GM12878 (cell line): Measurements from ENCODE around the gene GMIP. TPM values are rescaled to one million over a fixed set of nuclear protein-coding genes. Genes with fewer than 3 reads are reported as not detected.

Experiments
- ATAC-seq: fragments of 200-7000 bp; cut with Tn5 transposase; 3 replicates; pipeline ENCODE4 v1.9.1; 2020; ENCODE audit warnings: mild to moderate bottlenecking, moderate library complexity
- BruUV-seq: library from RNA; stranded (reverse); fragments of 400-500 nt; replicated peaks from 2 replicates; lab custom pipeline; 2021; lab: Mats Ljungman, UMichigan
- CTCF ChIA-PET: fragments of 300-600 bp; sonication (Branson Sonifier 250); formaldehyde crosslinking; extraction: SDS; loops from one replicate; lab custom pipeline; 2021; ENCODE audit warnings: inconsistent platforms; lab: Yijun Ruan, JAX
- POLR2A ChIA-PET: fragments of 350-600 bp; formaldehyde crosslinking; extraction: SDS; loops from one replicate; lab custom pipeline; 2021; ENCODE audit warnings: inconsistent platforms; lab: Charles Lee
- RAD21 ChIA-PET: fragments of 300-600 bp; sonication (Branson Sonifier 250); formaldehyde crosslinking; loops from one replicate; lab custom pipeline; 2023; ENCODE audit warnings: antibody characterized with exemption; ENCODE audit not compliant: unreplicated experiment; lab: Charles Lee
- SMC1A ChIA-PET: fragments of 300-600 bp; sonication (Branson Sonifier 250); formaldehyde crosslinking; loops from one replicate; lab custom pipeline; 2023; ENCODE audit not compliant: unreplicated experiment, uncharacterized antibody; lab: Charles Lee
- DNase-seq: peaks from one replicate; pipeline ENCODE4 v3.0.0-alpha.2; 2011; ENCODE audit warnings: low read depth, low spot score
- FAIRE-seq: peaks from 3 replicates; lab custom pipeline; 2011; peaks lifted over from hg19 to GRCh38; lab: Jason Lieb, UNC
- H2AFZ ChIP-seq: 2 replicates; pipeline ENCODE4 v1.6.0; 2011; ENCODE audit warnings: low read depth, low read length, control low read depth; ENCODE audit not compliant: control insufficient read depth
- H3K27ac ChIP-seq: 2 replicates; pipeline ENCODE4 v1.5.1; 2011; ENCODE audit warnings: control low read depth; ENCODE audit not compliant: control insufficient read depth, insufficient read depth
- H3K27me3 ChIP-seq, 2 experiments: replicated peaks in 1 of 2; 2 replicates each; pipeline versions ENCODE4 v1.6.0 to v1.6.1; 2011; ENCODE audit warnings: low read length in 1 of 2; ENCODE audit not compliant: control insufficient read depth in 2 of 2, insufficient read depth in 2 of 2
- H3K36me3 ChIP-seq, 2 experiments: 2 replicates each; pipeline ENCODE4 v1.5.1; 2011; ENCODE audit warnings: low read length in 1 of 2; ENCODE audit not compliant: control insufficient read depth in 2 of 2, insufficient read depth in 2 of 2
- H3K4me1 ChIP-seq: 2 replicates; pipeline ENCODE4 v1.6.1; 2011; ENCODE audit warnings: mild to moderate bottlenecking, low read length, moderate library complexity, mixed read lengths; ENCODE audit not compliant: control insufficient read depth, insufficient read depth
- H3K4me2 ChIP-seq: 2 replicates; pipeline ENCODE4 v1.6.0; 2011; ENCODE audit warnings: control low read depth; ENCODE audit not compliant: control insufficient read depth, insufficient read depth
- H3K4me3 ChIP-seq: fragments of 200-600 bp; sonication (generic); 2 replicates; pipeline ENCODE4 v1.5.1; 2016
- H3K79me2 ChIP-seq: 2 replicates; pipeline ENCODE4 v1.6.0; 2011; ENCODE audit warnings: low read length; ENCODE audit not compliant: control insufficient read depth, insufficient read depth
- H3K9ac ChIP-seq: 2 replicates; pipeline ENCODE4 v1.8.0; 2011; ENCODE audit warnings: low read length, control low read depth, mixed read lengths; ENCODE audit not compliant: control insufficient read depth, insufficient read depth
- H3K9me3 ChIP-seq: replicated peaks from 3 replicates; pipeline ENCODE4 v1.5.1; 2011; ENCODE audit warnings: mild to moderate bottlenecking, low read length; ENCODE audit not compliant: control insufficient read depth, insufficient read depth
- H4K20me1 ChIP-seq: 2 replicates; pipeline ENCODE4 v1.6.0; 2011; ENCODE audit not compliant: control insufficient read depth, insufficient read depth
- ESRRA ChIP-seq: IDR thresholded peaks from 2 replicates; pipeline ENCODE4 v1.6.1; 2012; ENCODE audit warnings: mild to moderate bottlenecking, low read length, improper control_type of control experiment
- KAT2A ChIP-seq: conservative IDR thresholded peaks from 2 replicates; pipeline ENCODE4 v1.6.1; 2011; ENCODE audit warnings: low read depth, low read length; ENCODE audit not compliant: control insufficient read depth
- NKRF ChIP-seq: fragments of 450-650 bp; conservative IDR thresholded peaks from 2 replicates; pipeline ENCODE4 v1.6.1; 2017; ENCODE audit warnings: mild to moderate bottlenecking, moderate library complexity
- PAX8 ChIP-seq: fragments of 450-650 bp; IDR thresholded peaks from 2 replicates; pipeline ENCODE4 v1.6.1; 2017; ENCODE audit warnings: mild to moderate bottlenecking, moderate library complexity
- RBBP5 ChIP-seq: fragments of 200-600 bp; sonication (generic); conservative IDR thresholded peaks from 2 replicates; pipeline ENCODE4 v1.6.1; 2016
- WGBS: methylation state at CpG from one replicate; pipeline ENCODE4 v1.1.6; 2016; ENCODE audit warnings: low lambda C conversion rate; ENCODE audit not compliant: insufficient replicate concordance, insufficient coverage; ENCODE audit errors: missing lambda C conversion rate; 5-methylcytosine and 5-hydroxymethylcytosine counted together
- in situ Hi-C: fragments of 300-500 bp; cut with MboI; formaldehyde crosslinking; loops from 9 replicates; pipeline ENCODE4 v1.14.3; 2018; ENCODE audit warnings: mixed read lengths
- intact Hi-C: fragments of 100-400 bp; cut with micrococcal nuclease; formaldehyde crosslinking; loops from one replicate; pipeline ENCODE4 v1.14.2; 2022; ENCODE audit not compliant: unreplicated experiment
- polyA plus RNA-seq, 11 experiments: library from polyadenylated mRNA; depleted of rRNA in 4 of 11; unstranded in 6 of 11; stranded (reverse) in 5 of 11; fragments of >200 nt; fragmentation: Nextera tagmentation in 4 of 11; fragmentation: Illumina TruSeq in 1 of 11; extraction: Ambion mirVana in 4 of 11; extraction: Trizol in 1 of 11; gene quantifications; 1 replicate in 1 of 11; 2 replicates in 10 of 11; pipeline versions ENCODE4 v1.2.1 to v1.2.3, GENCODE V29; 2011 to 2016; ENCODE audit warnings: inconsistent platforms in 2 of 11, missing spikeins in 2 of 11, low read depth in 1 of 11
- total RNA-seq, 4 experiments: library from RNA; depleted of rRNA in 3 of 4; stranded (reverse); fragments of >200 nt in 3 of 4; fragmentation: Illumina TruSeq in 1 of 4; extraction: Trizol in 1 of 4; gene quantifications; 2 replicates each; pipeline versions ENCODE4 v1.2.1 to v1.2.3, GENCODE V29; 2013 to 2021
- TF ChIP-seq, protein P1 (sequence below): fragments of 450-650 bp; IDR thresholded peaks from 2 replicates; pipeline ENCODE4 v1.6.1; 2014; ENCODE audit warnings: mild to moderate bottlenecking

The GMIP gene
- total and polyA plus RNA-seq, 10 of the 15 experiments (the other 5 are each of a cell fraction or from before 2014, with no cell fraction given), result 1.5 to 63.5 (median 22.3) TPM

- ChIA-PET POLR2A (interaction anchor here (0.6 kb wide), 1 partner anchor 50 kb away, joined by 3 read pairs; no protein-coding TSS in a partner anchor), RAD21 (no interaction called here), CTCF (no interaction called here), SMC1A (no interaction called here)
- Histone ChIP-seq H4K20me1 (no peaks in the 10 kb centered on the region), H2AFZ (no peak overlapping the region), H3K27ac (no peak overlapping the region), H3K27me3 (no peaks in the 10 kb centered on the region), H3K9ac (no peak overlapping the region), H3K79me2 (peaks cover 1% of the 10 kb centered on the region), H3K4me2 (no peak overlapping the region), H3K9me3 (no peaks in the 10 kb centered on the region), H3K4me1 (no peaks in the 10 kb centered on the region), H3K4me3 (no peak overlapping the region), H3K36me3 (peaks cover 58 to 79% of the 10 kb centered on the region in 2 experiments)
- FAIRE-seq (no peak), DNase-seq (no peak), ATAC-seq (no peak)
- 100% methylated on average over 13 of the region's 15 CpGs for WGBS
- intact Hi-C loops, result no loop called here
- no peak for TF ChIP-seq PAX8
- TF ChIP-seq NKRF, result no peak
- TF ChIP-seq ESRRA, result no peak
- TF ChIP-seq KAT2A, result no peak
- no peak for TF ChIP-seq RBBP5
- TF ChIP-seq, protein P1, sequence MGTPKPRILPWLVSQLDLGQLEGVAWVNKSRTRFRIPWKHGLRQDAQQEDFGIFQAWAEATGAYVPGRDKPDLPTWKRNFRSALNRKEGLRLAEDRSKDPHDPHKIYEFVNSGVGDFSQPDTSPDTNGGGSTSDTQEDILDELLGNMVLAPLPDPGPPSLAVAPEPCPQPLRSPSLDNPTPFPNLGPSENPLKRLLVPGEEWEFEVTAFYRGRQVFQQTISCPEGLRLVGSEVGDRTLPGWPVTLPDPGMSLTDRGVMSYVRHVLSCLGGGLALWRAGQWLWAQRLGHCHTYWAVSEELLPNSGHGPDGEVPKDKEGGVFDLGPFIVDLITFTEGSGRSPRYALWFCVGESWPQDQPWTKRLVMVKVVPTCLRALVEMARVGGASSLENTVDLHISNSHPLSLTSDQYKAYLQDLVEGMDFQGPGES, result no peak
- BruUV-seq, result no TSS peak
- in situ Hi-C loops, result no loop called here
Observed at GRCh38 chr19:19654441-19654840, 11.0 kb upstream of the GMIP start.
